Suprapubic skin (tissue), 4 donors: Measurements from ENCODE around the gene AUTS2. TPM values are rescaled to one million over a fixed set of nuclear protein-coding genes. Genes with fewer than 3 reads are reported as not detected.

Experiments used
- DNase-seq, 2 donors: peaks; one replicate each; pipeline ENCODE4 v3.0.0-alpha.2; 2019; ENCODE audit warnings: low spot score in 2 of 2
- H3K27ac ChIP-seq: fragments of 200-600 bp; sonication (generic); one replicate; pipeline ENCODE4 v1.5.1; 2019
- H3K27me3 ChIP-seq: fragments of 200-600 bp; sonication (generic); one replicate; pipeline ENCODE4 v1.5.1; 2019
- H3K36me3 ChIP-seq: fragments of 200-600 bp; sonication (generic); one replicate; pipeline ENCODE4 v1.5.1; 2019
- H3K4me1 ChIP-seq: fragments of 200-600 bp; sonication (generic); one replicate; pipeline ENCODE4 v1.5.1; 2019
- H3K4me3 ChIP-seq: fragments of 200-600 bp; sonication (generic); one replicate; pipeline ENCODE4 v1.5.1; 2019; ENCODE audit warnings: mild to moderate bottlenecking
- H3K9me3 ChIP-seq: fragments of 200-600 bp; sonication (generic); one replicate; pipeline ENCODE4 v1.5.1; 2019
- EP300 ChIP-seq: sonication (generic); formaldehyde crosslinking; IDR thresholded peaks from one replicate; pipeline ENCODE4 v1.6.1; 2017; ENCODE audit warnings: antibody characterized with exemption
- POLR2A ChIP-seq, 2 donors: fragments of 450-650 bp; IDR thresholded peaks; one replicate each; pipeline ENCODE4 v1.6.1; 2017; ENCODE audit warnings: antibody characterized with exemption in 2 of 2, mild to moderate bottlenecking in 2 of 2, moderate library complexity in 2 of 2
- POLR2AphosphoS5 ChIP-seq, 3 donors: sonication (generic); formaldehyde crosslinking; IDR thresholded peaks; one replicate each; pipeline ENCODE4 v1.6.1; 2017; ENCODE audit warnings: antibody characterized with exemption in 3 of 3
- WGBS: methylation state at CpG from one replicate; pipeline ENCODE4 v1.1.5; 2018; 5-methylcytosine and 5-hydroxymethylcytosine counted together
- total RNA-seq, 4 donors: library from RNA; depleted of rRNA; stranded (reverse); fragments of >200 nt; gene quantifications; one replicate each; pipeline ENCODE4 v1.1.0, GENCODE V29; 2016
- TF ChIP-seq, protein P1 (sequence below), 2 donors: fragments of 200-600 bp in 1 of 2; fragments of 450-650 bp in 1 of 2; sonication (generic) in 1 of 2; IDR thresholded peaks; one replicate each; pipeline ENCODE4 v1.5.1; 2016 to 2019; ENCODE audit warnings: antibody characterized with exemption in 2 of 2, mild to moderate bottlenecking in 1 of 2, moderate library complexity in 1 of 2

The AUTS2 gene
- total RNA-seq, 4 donors from 2014 or later: 31.0 to 102 (median 56.4) TPM

DNA sequence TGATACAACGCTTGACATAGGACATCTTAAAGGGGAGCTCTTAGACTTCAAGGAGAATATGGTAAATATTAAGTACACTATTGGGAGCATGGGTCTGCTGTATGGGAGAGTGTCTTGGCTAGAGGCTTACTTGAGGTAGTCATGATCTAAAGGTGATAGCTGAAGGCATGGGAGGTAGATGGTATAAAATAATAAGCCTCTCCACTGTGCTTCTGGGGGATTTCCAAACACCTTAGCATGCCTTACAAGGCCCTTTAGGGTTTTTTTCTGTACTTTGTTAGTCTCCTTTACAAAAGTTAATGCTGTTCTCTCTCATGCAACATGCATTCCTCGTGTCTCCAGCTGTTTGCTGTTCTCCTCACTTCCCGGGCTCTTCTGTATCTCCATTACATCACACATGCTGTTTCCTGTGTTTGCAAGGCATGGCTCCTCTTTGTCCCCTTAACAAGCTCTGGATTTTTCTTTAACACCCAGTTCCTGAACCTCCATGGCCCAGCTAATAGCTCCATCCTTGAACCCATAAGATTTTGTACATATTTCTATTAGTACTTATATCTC, 449.7 kb downstream of the AUTS2 start:
- H3K4me3 ChIP-seq: no peak overlapping the region
- H3K27me3 ChIP-seq: no peaks in the 10 kb centered on the region
- no peaks in the 10 kb centered on the region for H3K9me3 ChIP-seq
- no peak for DNase-seq
- H3K27ac ChIP-seq: no peak overlapping the region
- peaks cover 3% of the 10 kb centered on the region for H3K4me1 ChIP-seq
- TF ChIP-seq POLR2A (IDR thresholded peaks at IDR 0.05) (no peak), EP300 (no peak), POLR2AphosphoS5 (IDR thresholded peaks at IDR 0.05) (no peak)
- TF ChIP-seq, protein P1, sequence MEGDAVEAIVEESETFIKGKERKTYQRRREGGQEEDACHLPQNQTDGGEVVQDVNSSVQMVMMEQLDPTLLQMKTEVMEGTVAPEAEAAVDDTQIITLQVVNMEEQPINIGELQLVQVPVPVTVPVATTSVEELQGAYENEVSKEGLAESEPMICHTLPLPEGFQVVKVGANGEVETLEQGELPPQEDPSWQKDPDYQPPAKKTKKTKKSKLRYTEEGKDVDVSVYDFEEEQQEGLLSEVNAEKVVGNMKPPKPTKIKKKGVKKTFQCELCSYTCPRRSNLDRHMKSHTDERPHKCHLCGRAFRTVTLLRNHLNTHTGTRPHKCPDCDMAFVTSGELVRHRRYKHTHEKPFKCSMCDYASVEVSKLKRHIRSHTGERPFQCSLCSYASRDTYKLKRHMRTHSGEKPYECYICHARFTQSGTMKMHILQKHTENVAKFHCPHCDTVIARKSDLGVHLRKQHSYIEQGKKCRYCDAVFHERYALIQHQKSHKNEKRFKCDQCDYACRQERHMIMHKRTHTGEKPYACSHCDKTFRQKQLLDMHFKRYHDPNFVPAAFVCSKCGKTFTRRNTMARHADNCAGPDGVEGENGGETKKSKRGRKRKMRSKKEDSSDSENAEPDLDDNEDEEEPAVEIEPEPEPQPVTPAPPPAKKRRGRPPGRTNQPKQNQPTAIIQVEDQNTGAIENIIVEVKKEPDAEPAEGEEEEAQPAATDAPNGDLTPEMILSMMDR (IDR thresholded peaks at IDR 0.05): no peak
- 74% methylated on average over 3 of the region's 3 CpGs for WGBS
- H3K36me3 ChIP-seq: no peaks in the 10 kb centered on the region

GRCh38 chr7:70051726-70052125, 453.5 kb downstream of the AUTS2 start:
- TF ChIP-seq, protein P1 (IDR thresholded peaks at IDR 0.05): no peak
- TF ChIP-seq EP300: no peak
- no peak for TF ChIP-seq POLR2AphosphoS5 (IDR thresholded peaks at IDR 0.05)
- no peak for TF ChIP-seq POLR2A (IDR thresholded peaks at IDR 0.05)
- no peaks in the 10 kb centered on the region for H3K9me3 ChIP-seq
- no peak for DNase-seq
- no peaks in the 10 kb centered on the region for H3K36me3 ChIP-seq
- H3K4me3 ChIP-seq: no peak overlapping the region
- no peaks in the 10 kb centered on the region for H3K27me3 ChIP-seq
- 88% methylated on average over 1 of the region's 1 CpG for WGBS
- H3K4me1 ChIP-seq: no peaks in the 10 kb centered on the region
- no peak overlapping the region for H3K27ac ChIP-seq

DNA sequence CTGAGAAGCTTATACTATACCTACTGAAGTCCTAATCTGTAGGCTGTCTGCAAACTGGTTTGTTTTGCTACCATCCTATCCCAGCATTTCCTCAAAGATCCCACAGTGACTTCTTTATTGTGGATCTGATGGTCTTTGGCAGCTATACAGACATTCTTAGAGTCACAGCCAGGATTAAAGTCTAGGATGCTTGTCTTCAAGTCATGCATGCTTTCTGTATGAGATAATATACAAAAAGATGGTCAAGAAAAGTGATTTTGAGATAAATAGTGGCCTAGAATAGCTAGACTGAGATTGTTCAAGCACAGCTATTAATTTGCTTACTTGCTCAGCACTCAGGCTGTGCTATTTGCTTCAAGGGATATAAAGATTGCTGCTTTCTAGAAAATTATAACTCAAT, 454.4 kb downstream of the AUTS2 start:
- no peak for DNase-seq
- H3K4me1 ChIP-seq: no peaks in the 10 kb centered on the region
- H3K36me3 ChIP-seq: no peaks in the 10 kb centered on the region
- no peak overlapping the region for H3K4me3 ChIP-seq
- H3K27ac ChIP-seq: no peak overlapping the region
- H3K27me3 ChIP-seq: no peaks in the 10 kb centered on the region
- no peaks in the 10 kb centered on the region for H3K9me3 ChIP-seq
- TF ChIP-seq POLR2A (IDR thresholded peaks at IDR 0.05) (no peak), POLR2AphosphoS5 (IDR thresholded peaks at IDR 0.05) (no peak)

DNA sequence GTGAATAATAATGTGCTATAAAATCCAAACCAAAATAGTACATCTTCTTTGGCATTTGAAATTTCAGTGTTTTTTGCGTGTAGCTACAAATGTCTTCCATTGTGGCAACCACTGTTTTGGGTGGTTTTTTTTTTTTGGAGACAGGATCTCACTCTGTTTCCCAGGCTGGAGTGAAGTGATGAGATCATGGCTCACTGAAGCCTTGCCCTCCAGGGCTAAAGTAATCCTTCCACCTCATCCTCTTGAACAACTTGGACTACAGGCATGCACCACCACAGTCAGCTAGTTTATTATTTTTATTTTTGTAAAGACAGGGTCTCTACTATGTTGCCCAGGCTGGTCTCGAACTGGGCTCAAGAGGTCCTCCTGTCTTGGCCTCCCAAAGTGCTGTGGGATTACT, 455.1 kb downstream of the AUTS2 start:
- Histone ChIP-seq H3K4me3 (no peak overlapping the region), H3K27me3 (no peaks in the 10 kb centered on the region), H3K9me3 (no peaks in the 10 kb centered on the region), H3K4me1 (no peaks in the 10 kb centered on the region), H3K36me3 (no peaks in the 10 kb centered on the region), H3K27ac (no peak overlapping the region)
- WGBS: 90% methylated on average over 2 of the region's 2 CpGs
- DNase-seq: no peak
- TF ChIP-seq POLR2AphosphoS5 (IDR thresholded peaks at IDR 0.05): no peak

DNA sequence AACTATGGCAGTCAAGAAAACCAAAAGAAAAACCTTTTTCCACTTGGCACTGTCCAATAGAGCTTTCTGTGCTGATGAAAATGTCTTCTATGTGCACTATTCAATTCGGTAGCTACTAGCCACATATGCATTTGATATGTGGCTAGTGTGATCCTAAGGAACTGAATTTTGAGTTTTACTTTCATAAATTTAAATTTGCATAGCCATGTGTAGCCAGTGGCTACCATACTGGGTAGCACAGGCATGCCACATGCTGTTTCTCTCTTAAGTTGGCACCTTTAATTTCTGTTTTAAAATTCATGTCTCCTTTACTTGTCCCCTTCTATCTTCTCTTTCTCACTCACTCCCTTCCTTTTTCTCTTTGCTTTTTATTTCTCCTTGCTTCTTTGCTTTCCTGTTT, 455.7 kb downstream of the AUTS2 start:
- DNase-seq: no peak
- Histone ChIP-seq H3K27ac (no peak overlapping the region), H3K27me3 (no peaks in the 10 kb centered on the region), H3K4me1 (no peaks in the 10 kb centered on the region), H3K36me3 (no peaks in the 10 kb centered on the region), H3K9me3 (no peaks in the 10 kb centered on the region), H3K4me3 (no peak overlapping the region)
- 90% methylated on average over 1 of the region's 1 CpG for WGBS
- TF ChIP-seq POLR2AphosphoS5 (IDR thresholded peaks at IDR 0.05): no peak
- TF ChIP-seq, protein P1 (IDR thresholded peaks at IDR 0.05): no peak
- no peak for TF ChIP-seq EP300
- no peak for TF ChIP-seq POLR2A (IDR thresholded peaks at IDR 0.05)

DNA sequence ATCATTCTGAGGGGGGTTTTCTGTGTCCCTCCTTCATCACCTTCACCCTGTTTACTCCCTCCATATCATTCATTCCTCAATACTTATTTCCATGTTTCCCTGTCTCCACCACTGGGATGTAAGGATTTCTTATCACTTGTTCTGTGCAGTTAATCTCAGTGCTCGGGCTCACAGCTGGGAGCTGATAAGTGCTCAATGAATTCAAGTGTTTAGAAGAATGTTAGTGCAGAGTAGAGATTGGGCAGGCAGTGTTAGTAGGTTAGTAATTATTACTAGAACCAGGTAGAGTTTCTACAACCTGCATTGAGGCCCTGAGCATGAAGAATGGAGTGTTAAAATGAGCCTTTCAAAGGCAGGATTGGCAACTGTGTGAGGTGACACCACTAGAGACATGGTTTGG, 458.1 kb downstream of the AUTS2 start:
- no peaks in the 10 kb centered on the region for H3K27me3 ChIP-seq

More for the DNA sequence above, 458.1 kb downstream of the AUTS2 start:
- H3K36me3 ChIP-seq: no peaks in the 10 kb centered on the region
- no peaks in the 10 kb centered on the region for H3K9me3 ChIP-seq
- H3K27ac ChIP-seq: no peak overlapping the region
- TF ChIP-seq POLR2A (IDR thresholded peaks at IDR 0.05): no peak
- TF ChIP-seq POLR2AphosphoS5 (IDR thresholded peaks at IDR 0.05): no peak
- TF ChIP-seq, protein P1 (IDR thresholded peaks at IDR 0.05): no peak
- TF ChIP-seq EP300: no peak
- H3K4me1 ChIP-seq: no peaks in the 10 kb centered on the region
- no peak for DNase-seq
- H3K4me3 ChIP-seq: no peak overlapping the region
- 94% methylated on average over 1 of the region's 1 CpG for WGBS
